ENCODE results near the gene PXDC1. TPM values are rescaled to one million over a fixed set of nuclear protein-coding genes. Genes with fewer than 3 reads are reported as not detected.

The PXDC1 gene
- polyA plus RNA-seq, 3 donors: 19.7 to 23.4 (median 20.4) TPM

- no peak for DNase-seq (ENCODE audit: extremely low read depth in 1 of 11, low read depth in 9 of 11, low spot score in 4 of 11)
Observed at GRCh38 chr6:3753228-3753835, 1.8 kb upstream of the PXDC1 start.

GRCh38 chr6:3752531-3753227 is 1.2 kb upstream of the PXDC1 start:
- DNase-seq (ENCODE audit: extremely low read depth in 1 of 11, low read depth in 9 of 11, low spot score in 4 of 11): no peak

GRCh38 chr6:3751730-3752530 is 417 bp upstream of the PXDC1 start:
- peak in 10 of 11 donors; percentile 68 to 89 (median 79) for DNase-seq (ENCODE audit: extremely low read depth in 1 of 11, low read depth in 9 of 11, low spot score in 4 of 11)

- no peak for DNase-seq (ENCODE audit: extremely low read depth in 1 of 11, low read depth in 9 of 11, low spot score in 4 of 11)
Observed at GRCh38 chr6:3750317-3751076, 1.0 kb downstream of the PXDC1 start.

- DNase-seq (ENCODE audit: extremely low read depth in 1 of 11, low read depth in 9 of 11, low spot score in 4 of 11): no peak
Observed at GRCh38 chr6:3749977-3750316, 1.6 kb downstream of the PXDC1 start.

- no peak for DNase-seq (ENCODE audit: extremely low read depth in 1 of 11, low read depth in 9 of 11, low spot score in 4 of 11)
Observed at GRCh38 chr6:3749067-3749841, 2.3 kb downstream of the PXDC1 start.

GRCh38 chr6:3748208-3749066 is 3.1 kb downstream of the PXDC1 start:
- DNase-seq (ENCODE audit: extremely low read depth in 1 of 11, low read depth in 9 of 11, low spot score in 4 of 11): no peak

GRCh38 chr6:3747100-3747737 is 4.3 kb downstream of the PXDC1 start:
- no peak for DNase-seq (ENCODE audit: extremely low read depth in 1 of 11, low read depth in 9 of 11, low spot score in 4 of 11)

GRCh38 chr6:3746696-3747095 is 4.8 kb downstream of the PXDC1 start:
- no peak for DNase-seq (ENCODE audit: extremely low read depth in 1 of 11, low read depth in 9 of 11, low spot score in 4 of 11)

- DNase-seq (ENCODE audit: extremely low read depth in 1 of 11, low read depth in 9 of 11, low spot score in 4 of 11): no peak
Observed at GRCh38 chr6:3746119-3746691, 5.3 kb downstream of the PXDC1 start.

- no peak for DNase-seq (ENCODE audit: extremely low read depth in 1 of 11, low read depth in 9 of 11, low spot score in 4 of 11)
Observed at GRCh38 chr6:3745566-3746118, 5.9 kb downstream of the PXDC1 start.

GRCh38 chr6:3744901-3745470 is 6.5 kb downstream of the PXDC1 start:
- DNase-seq (ENCODE audit: extremely low read depth in 1 of 11, low read depth in 9 of 11, low spot score in 4 of 11): no peak

GRCh38 chr6:3744211-3744900 is 7.2 kb downstream of the PXDC1 start:
- no peak for DNase-seq (ENCODE audit: extremely low read depth in 1 of 11, low read depth in 9 of 11, low spot score in 4 of 11)

GRCh38 chr6:3743541-3743940 is 8.0 kb downstream of the PXDC1 start:
- DNase-seq (ENCODE audit: extremely low read depth in 1 of 11, low read depth in 9 of 11, low spot score in 4 of 11): no peak

GRCh38 chr6:3742426-3743344 is 8.8 kb downstream of the PXDC1 start:
- DNase-seq (ENCODE audit: extremely low read depth in 1 of 11, low read depth in 9 of 11, low spot score in 4 of 11): peak in 4 of 11 donors; percentile 66 to 75 (median 70)
